Thyroid gland (tissue), 4 donors: ENCODE data around the gene SMARCD2.

Source experiments
- CTCF ChIP-seq, 6 experiments: fragments of 200-600 bp in 3 of 6; fragments of 450-650 bp in 3 of 6; sonication (generic) in 3 of 6; IDR thresholded peaks; one replicate each; pipeline ENCODE4 v1.5.1; 2016 to 2019; ENCODE audit warnings: antibody characterized with exemption in 6 of 6, mild to moderate bottlenecking in 2 of 6, inconsistent platforms in 1 of 6, moderate library complexity in 1 of 6
- POLR2A ChIP-seq, 2 donors: fragments of 450-650 bp; IDR thresholded peaks; one replicate each; pipeline ENCODE4 v1.6.1; 2017; ENCODE audit warnings: antibody characterized with exemption in 2 of 2, mild to moderate bottlenecking in 2 of 2, moderate library complexity in 1 of 2

- TF ChIP-seq CTCF (IDR thresholded peaks at IDR 0.05) (no peak), POLR2A (IDR thresholded peaks at IDR 0.05) (no peak)
Observed at GRCh38 chr17:63850401-63850800, 7.9 kb upstream of the SMARCD2 start.
